Measurements from ENCODE around the gene TCP11L2.

Gene TCP11L2

GRCh38 chr12:106333756-106334155 is 31.2 kb downstream of the TCP11L2 start:
- in situ Hi-C loops (cut with HindIII; ENCODE audit: low sequenced_read_pairs): no loop called here

- in situ Hi-C loops (cut with HindIII; ENCODE audit: low sequenced_read_pairs): no loop called here
Measured at GRCh38 chr12:106341086-106341877, 38.7 kb downstream of the TCP11L2 start.

- in situ Hi-C loops (cut with HindIII; ENCODE audit: low sequenced_read_pairs): no loop called here
Measured at GRCh38 chr12:106342397-106343213, 40.1 kb downstream of the TCP11L2 start.

- in situ Hi-C loops (cut with HindIII; ENCODE audit: low sequenced_read_pairs): no loop called here
Measured at GRCh38 chr12:106343214-106343528, 40.6 kb downstream of the TCP11L2 start.

GRCh38 chr12:106344131-106344530 is 41.6 kb downstream of the TCP11L2 start:
- in situ Hi-C loops (cut with HindIII; ENCODE audit: low sequenced_read_pairs): no loop called here

GRCh38 chr12:106345746-106346145 is 43.2 kb downstream of the TCP11L2 start:
- in situ Hi-C loops (cut with HindIII; ENCODE audit: low sequenced_read_pairs): no loop called here

- in situ Hi-C loops (cut with HindIII; ENCODE audit: low sequenced_read_pairs): no loop called here
Measured at GRCh38 chr12:106348411-106348810, 45.9 kb downstream of the TCP11L2 start.

GRCh38 chr12:106353175-106353574 is 50.6 kb downstream of the TCP11L2 start:
- in situ Hi-C loops (cut with HindIII; ENCODE audit: low sequenced_read_pairs): no loop called here

- in situ Hi-C loops (cut with HindIII; ENCODE audit: low sequenced_read_pairs): no loop called here
Measured at GRCh38 chr12:106357549-106358395, 55.2 kb downstream of the TCP11L2 start, which contains the start of gene POLR3B. POLR3B (plus strand) TSS chr12:106357748; CDS start chr12:106357880, 132 bp downstream.

- in situ Hi-C loops (cut with HindIII; ENCODE audit: low sequenced_read_pairs): no loop called here
Measured at GRCh38 chr12:106358396-106359241, 56.1 kb downstream of the TCP11L2 start.

- in situ Hi-C loops (cut with HindIII; ENCODE audit: low sequenced_read_pairs): loop anchor here (5.0 kb wide), 1 partner anchor 43 kb away; no protein-coding TSS in a partner anchor
Measured at GRCh38 chr12:106359646-106360399, 57.3 kb downstream of the TCP11L2 start.

GRCh38 chr12:106360400-106360994 is 58.0 kb downstream of the TCP11L2 start:
- in situ Hi-C loops (cut with HindIII; ENCODE audit: low sequenced_read_pairs): loop anchor here (5.0 kb wide), 1 partner anchor 43 kb away; no protein-coding TSS in a partner anchor

- in situ Hi-C loops (cut with HindIII; ENCODE audit: low sequenced_read_pairs): loop anchor here (5.0 kb wide), 1 partner anchor 46 kb away; no protein-coding TSS in a partner anchor
Measured at GRCh38 chr12:106362971-106363370, 60.4 kb downstream of the TCP11L2 start.

- in situ Hi-C loops (cut with HindIII; ENCODE audit: low sequenced_read_pairs): loop anchor here (5.0 kb wide), 1 partner anchor 47 kb away; no protein-coding TSS in a partner anchor
Measured at GRCh38 chr12:106364261-106364660, 61.7 kb downstream of the TCP11L2 start.

- in situ Hi-C loops (cut with HindIII; ENCODE audit: low sequenced_read_pairs): no loop called here
Measured at GRCh38 chr12:106369624-106370346, 67.3 kb downstream of the TCP11L2 start.

GRCh38 chr12:106378788-106379187 is 76.3 kb downstream of the TCP11L2 start:
- in situ Hi-C loops (cut with HindIII; ENCODE audit: low sequenced_read_pairs): loop anchor here (25.0 kb wide), 1 partner anchor 534 kb away; no protein-coding TSS in a partner anchor

GRCh38 chr12:106380954-106381353 is 78.4 kb downstream of the TCP11L2 start:
- in situ Hi-C loops (cut with HindIII; ENCODE audit: low sequenced_read_pairs): loop anchor here (25.0 kb wide), 1 partner anchor 531 kb away; no protein-coding TSS in a partner anchor

- in situ Hi-C loops (cut with HindIII; ENCODE audit: low sequenced_read_pairs): loop anchor here (25.0 kb wide), 1 partner anchor 530 kb away; no protein-coding TSS in a partner anchor
Measured at GRCh38 chr12:106381866-106382265, 79.3 kb downstream of the TCP11L2 start.

Data from endothelial cell of hepatic sinusoid (primary cell).